ENCODE measurements around the gene PRR9.

- TF ChIP-seq, protein P1, sequence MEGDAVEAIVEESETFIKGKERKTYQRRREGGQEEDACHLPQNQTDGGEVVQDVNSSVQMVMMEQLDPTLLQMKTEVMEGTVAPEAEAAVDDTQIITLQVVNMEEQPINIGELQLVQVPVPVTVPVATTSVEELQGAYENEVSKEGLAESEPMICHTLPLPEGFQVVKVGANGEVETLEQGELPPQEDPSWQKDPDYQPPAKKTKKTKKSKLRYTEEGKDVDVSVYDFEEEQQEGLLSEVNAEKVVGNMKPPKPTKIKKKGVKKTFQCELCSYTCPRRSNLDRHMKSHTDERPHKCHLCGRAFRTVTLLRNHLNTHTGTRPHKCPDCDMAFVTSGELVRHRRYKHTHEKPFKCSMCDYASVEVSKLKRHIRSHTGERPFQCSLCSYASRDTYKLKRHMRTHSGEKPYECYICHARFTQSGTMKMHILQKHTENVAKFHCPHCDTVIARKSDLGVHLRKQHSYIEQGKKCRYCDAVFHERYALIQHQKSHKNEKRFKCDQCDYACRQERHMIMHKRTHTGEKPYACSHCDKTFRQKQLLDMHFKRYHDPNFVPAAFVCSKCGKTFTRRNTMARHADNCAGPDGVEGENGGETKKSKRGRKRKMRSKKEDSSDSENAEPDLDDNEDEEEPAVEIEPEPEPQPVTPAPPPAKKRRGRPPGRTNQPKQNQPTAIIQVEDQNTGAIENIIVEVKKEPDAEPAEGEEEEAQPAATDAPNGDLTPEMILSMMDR (IDR thresholded peaks at IDR 0.05), result no peak
- no peak for TF ChIP-seq SIN3A (IDR thresholded peaks at IDR 0.05; ENCODE audit: borderline replicate concordance, insufficient read depth, low read depth, low read length)
- TF ChIP-seq, protein P2, sequence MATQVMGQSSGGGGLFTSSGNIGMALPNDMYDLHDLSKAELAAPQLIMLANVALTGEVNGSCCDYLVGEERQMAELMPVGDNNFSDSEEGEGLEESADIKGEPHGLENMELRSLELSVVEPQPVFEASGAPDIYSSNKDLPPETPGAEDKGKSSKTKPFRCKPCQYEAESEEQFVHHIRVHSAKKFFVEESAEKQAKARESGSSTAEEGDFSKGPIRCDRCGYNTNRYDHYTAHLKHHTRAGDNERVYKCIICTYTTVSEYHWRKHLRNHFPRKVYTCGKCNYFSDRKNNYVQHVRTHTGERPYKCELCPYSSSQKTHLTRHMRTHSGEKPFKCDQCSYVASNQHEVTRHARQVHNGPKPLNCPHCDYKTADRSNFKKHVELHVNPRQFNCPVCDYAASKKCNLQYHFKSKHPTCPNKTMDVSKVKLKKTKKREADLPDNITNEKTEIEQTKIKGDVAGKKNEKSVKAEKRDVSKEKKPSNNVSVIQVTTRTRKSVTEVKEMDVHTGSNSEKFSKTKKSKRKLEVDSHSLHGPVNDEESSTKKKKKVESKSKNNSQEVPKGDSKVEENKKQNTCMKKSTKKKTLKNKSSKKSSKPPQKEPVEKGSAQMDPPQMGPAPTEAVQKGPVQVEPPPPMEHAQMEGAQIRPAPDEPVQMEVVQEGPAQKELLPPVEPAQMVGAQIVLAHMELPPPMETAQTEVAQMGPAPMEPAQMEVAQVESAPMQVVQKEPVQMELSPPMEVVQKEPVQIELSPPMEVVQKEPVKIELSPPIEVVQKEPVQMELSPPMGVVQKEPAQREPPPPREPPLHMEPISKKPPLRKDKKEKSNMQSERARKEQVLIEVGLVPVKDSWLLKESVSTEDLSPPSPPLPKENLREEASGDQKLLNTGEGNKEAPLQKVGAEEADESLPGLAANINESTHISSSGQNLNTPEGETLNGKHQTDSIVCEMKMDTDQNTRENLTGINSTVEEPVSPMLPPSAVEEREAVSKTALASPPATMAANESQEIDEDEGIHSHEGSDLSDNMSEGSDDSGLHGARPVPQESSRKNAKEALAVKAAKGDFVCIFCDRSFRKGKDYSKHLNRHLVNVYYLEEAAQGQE (IDR thresholded peaks at IDR 0.05; ENCODE audit: insufficient read depth in 1 of 2, low read depth in 2 of 2, low read length in 1 of 2), result no peak
Observed at GRCh38 chr1:153174624-153175023, 42.8 kb upstream of the PRR9 start.
